ENCODE results near the gene PDP2.

- TF ChIP-seq CTCF (optimal IDR thresholded peaks at IDR 0.05 in 1 of 3, IDR thresholded peaks at IDR 0.05 in 1 of 3, conservative IDR thresholded peaks at IDR 0.05 in 1 of 3; ENCODE audit: extremely low read depth in 1 of 3, insufficient read depth in 2 of 3, low read length in 3 of 3), result no peak
- TF ChIP-seq EZH2 (IDR thresholded peaks at IDR 0.05; ENCODE audit: low read length), result no peak
These were observed 31.5 kb downstream of the PDP2 start for GRCh38 chr16:66911801-66912200.
